ENCODE measurements around the gene DDX10. TPM values are rescaled to one million over a fixed set of nuclear protein-coding genes. Genes with fewer than 3 reads are reported as not detected.

Gene DDX10
- total RNA-seq, 8 experiments from 2014 or later, result 16.0 to 67.6 (median 21.6) TPM

Other genes starting within 250 kb of the DDX10 start
- 1 to 10 TPM; 1.4 to 4.0 (median 2.9) TPM for gene C11orf65, start 197.5 kb upstream of the DDX10 start, total RNA-seq
- gene POGLUT3, start 166.7 kb upstream of the DDX10 start, total RNA-seq, result 10 to 100 TPM in 2 of 8 experiments, 1 to 10 TPM in 6; 1.6 to 26.1 (median 8.9) TPM
- 10 to 100 TPM in 2 of 8 experiments, 1 to 10 TPM in 2, under 1 TPM in 4; 0.16 to 17.3 (median 0.77) TPM for gene EXPH5, start 71.3 kb upstream of the DDX10 start, total RNA-seq